K562 (cell line): ENCODE measurements around the gene CUX1. TPM values are rescaled to one million over a fixed set of nuclear protein-coding genes. Genes with fewer than 3 reads are reported as not detected.

Experiments used
- ASH1L ChIP-seq: fragments of 450-650 bp; IDR thresholded peaks from 2 replicates; pipeline ENCODE4 v1.6.1; 2018; ENCODE audit warnings: borderline replicate concordance, mild to moderate bottlenecking, low read depth; ENCODE audit not compliant: partially characterized antibody
- CXXC5 ChIP-seq: fragments of 250-450 bp; sonication (Bioruptor Pico); IDR thresholded peaks from 2 replicates; pipeline ENCODE4 v1.8.0; 2022; ENCODE audit warnings: inconsistent platforms, mild to moderate bottlenecking, moderate library complexity
- PYGO2 ChIP-seq: fragments of 450-650 bp; IDR thresholded peaks from 2 replicates; pipeline ENCODE4 v1.6.1; 2016; ENCODE audit warnings: mild to moderate bottlenecking, missing genetic modification characterization, moderate library complexity, missing compliant biosample characterization
- ZNF830 ChIP-seq: fragments of 250-450 bp; sonication (Bioruptor Pico); IDR thresholded peaks from 2 replicates; pipeline ENCODE4 v1.5.0; 2021; ENCODE audit warnings: mild to moderate bottlenecking
- polyA plus RNA-seq, 8 experiments: library from polyadenylated mRNA; depleted of rRNA in 4 of 8; stranded (reverse) in 5 of 8; unstranded in 3 of 8; fragments of >200 nt; fragmentation: Nextera tagmentation in 2 of 8; fragmentation: Illumina TruSeq in 1 of 8; extraction: Ambion mirVana in 2 of 8; extraction: Trizol in 1 of 8; gene quantifications; 2 replicates each; pipeline versions ENCODE4 v1.2.1 to v1.2.3, GENCODE V29; 2011 to 2014; ENCODE audit warnings: inconsistent platforms in 1 of 8, missing spikeins in 1 of 8
- total RNA-seq, 7 experiments: library from RNA; depleted of rRNA in 6 of 7; stranded (reverse); fragments of >200 nt in 6 of 7; fragmentation: Illumina TruSeq in 2 of 7; extraction: Trizol in 2 of 7; gene quantifications; 2 replicates each; pipeline versions ENCODE4 v1.2.1 to v1.2.3, GENCODE V29; 2011 to 2021; ENCODE audit warnings: low replicate concordance in 1 of 7
- TF ChIP-seq, protein P1 (sequence below): fragments of 450-650 bp; formaldehyde crosslinking; conservative IDR thresholded peaks from 2 replicates; pipeline ENCODE4 v1.4.0; 2022; ENCODE audit warnings: mild to moderate bottlenecking, missing genetic modification characterization
- TF ChIP-seq, protein P2 (sequence below): sonication (generic); formaldehyde crosslinking; IDR thresholded peaks from 2 replicates; pipeline ENCODE4 v1.8.1; 2023; ENCODE audit warnings: mild to moderate bottlenecking, missing genetic modification reagents
- TF ChIP-seq, protein P3 (sequence below): fragments of 250-450 bp; sonication (Bioruptor Pico); IDR thresholded peaks from 2 replicates; pipeline ENCODE4 v1.4.0; 2020; ENCODE audit warnings: borderline replicate concordance
- TF ChIP-seq, protein P4 (sequence below): fragments of 250-450 bp; sonication (Bioruptor Pico); IDR thresholded peaks from 2 replicates; pipeline ENCODE4 v1.9.0; 2021; ENCODE audit warnings: mild to moderate bottlenecking
- TF ChIP-seq, protein P5 (sequence below), 2 experiments: IDR thresholded peaks; 2 replicates each; pipeline ENCODE4 v1.6.1; 2011; ENCODE audit warnings: borderline replicate concordance in 1 of 2, control low read depth in 1 of 2, low read depth in 1 of 2, low read length in 1 of 2, mild to moderate bottlenecking in 1 of 2, mixed read lengths in 1 of 2, moderate library complexity in 1 of 2; ENCODE audit not compliant: insufficient read depth in 1 of 2, insufficient read length in 1 of 2, poor library complexity in 1 of 2, severe bottlenecking in 1 of 2; ENCODE audit errors: extremely low read depth in 1 of 2

Gene CUX1
- total and polyA plus RNA-seq, 9 of the 15 experiments (the other 6 are each of a cell fraction or from before 2014, with no cell fraction given), result 3.6 to 55.3 (median 25.2) TPM

DNA sequence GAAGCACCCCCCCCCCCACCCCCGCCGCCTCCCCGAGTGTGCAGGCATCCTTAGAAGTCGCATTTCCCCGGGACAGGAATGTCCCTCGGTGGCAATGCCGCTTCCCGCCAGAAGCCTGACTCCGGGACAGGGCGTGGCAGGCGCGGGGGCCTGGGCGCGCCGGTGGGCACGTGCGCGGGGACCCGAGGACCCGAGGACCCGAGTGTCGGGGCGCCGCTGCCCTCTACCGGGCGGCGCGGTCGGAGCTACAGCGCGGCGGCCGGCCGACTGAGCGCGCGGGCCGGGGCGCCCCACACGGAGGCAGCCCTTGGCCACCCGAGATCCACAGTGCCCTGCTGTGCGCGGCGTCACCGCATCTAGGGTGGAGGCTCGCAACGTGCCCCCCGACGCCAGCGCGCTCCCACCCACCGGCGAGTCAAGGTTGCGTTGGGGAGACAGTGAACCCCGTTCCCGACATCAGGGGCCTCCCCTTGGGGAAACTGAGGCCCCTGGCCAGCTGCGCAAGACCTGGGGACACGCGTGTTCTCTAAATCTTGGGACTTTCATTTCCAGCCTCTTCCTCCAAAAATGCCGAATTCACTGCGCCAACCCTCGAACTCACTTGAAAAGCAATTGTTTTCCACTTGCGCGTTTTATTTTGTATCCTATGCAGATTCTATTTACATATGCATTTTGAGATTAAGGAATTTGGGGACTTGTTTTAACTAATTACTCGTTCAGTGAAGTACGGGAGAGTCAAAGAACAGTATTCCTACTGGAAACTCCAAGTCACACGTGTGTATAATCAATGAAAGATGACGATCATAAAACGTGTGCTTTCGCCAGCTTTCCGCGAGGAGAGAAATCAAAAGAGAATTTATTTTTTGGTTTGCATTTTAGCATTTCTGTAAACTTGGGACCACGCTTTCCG is 3.1 kb upstream of the CUX1 start (continued):
- TF ChIP-seq ASH1L (no peak), PYGO2 (tag) (no peak), CXXC5 (CRISPR knock-in tag) (peak; percentile 97), ZNF830 (no peak)
- TF ChIP-seq, protein P1, sequence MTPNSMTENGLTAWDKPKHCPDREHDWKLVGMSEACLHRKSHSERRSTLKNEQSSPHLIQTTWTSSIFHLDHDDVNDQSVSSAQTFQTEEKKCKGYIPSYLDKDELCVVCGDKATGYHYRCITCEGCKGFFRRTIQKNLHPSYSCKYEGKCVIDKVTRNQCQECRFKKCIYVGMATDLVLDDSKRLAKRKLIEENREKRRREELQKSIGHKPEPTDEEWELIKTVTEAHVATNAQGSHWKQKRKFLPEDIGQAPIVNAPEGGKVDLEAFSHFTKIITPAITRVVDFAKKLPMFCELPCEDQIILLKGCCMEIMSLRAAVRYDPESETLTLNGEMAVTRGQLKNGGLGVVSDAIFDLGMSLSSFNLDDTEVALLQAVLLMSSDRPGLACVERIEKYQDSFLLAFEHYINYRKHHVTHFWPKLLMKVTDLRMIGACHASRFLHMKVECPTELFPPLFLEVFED (CRISPR knock-in tag), result 0 out of 2 replicates have a peak, but pooled peaks have one; percentile 10
- TF ChIP-seq, protein P2, sequence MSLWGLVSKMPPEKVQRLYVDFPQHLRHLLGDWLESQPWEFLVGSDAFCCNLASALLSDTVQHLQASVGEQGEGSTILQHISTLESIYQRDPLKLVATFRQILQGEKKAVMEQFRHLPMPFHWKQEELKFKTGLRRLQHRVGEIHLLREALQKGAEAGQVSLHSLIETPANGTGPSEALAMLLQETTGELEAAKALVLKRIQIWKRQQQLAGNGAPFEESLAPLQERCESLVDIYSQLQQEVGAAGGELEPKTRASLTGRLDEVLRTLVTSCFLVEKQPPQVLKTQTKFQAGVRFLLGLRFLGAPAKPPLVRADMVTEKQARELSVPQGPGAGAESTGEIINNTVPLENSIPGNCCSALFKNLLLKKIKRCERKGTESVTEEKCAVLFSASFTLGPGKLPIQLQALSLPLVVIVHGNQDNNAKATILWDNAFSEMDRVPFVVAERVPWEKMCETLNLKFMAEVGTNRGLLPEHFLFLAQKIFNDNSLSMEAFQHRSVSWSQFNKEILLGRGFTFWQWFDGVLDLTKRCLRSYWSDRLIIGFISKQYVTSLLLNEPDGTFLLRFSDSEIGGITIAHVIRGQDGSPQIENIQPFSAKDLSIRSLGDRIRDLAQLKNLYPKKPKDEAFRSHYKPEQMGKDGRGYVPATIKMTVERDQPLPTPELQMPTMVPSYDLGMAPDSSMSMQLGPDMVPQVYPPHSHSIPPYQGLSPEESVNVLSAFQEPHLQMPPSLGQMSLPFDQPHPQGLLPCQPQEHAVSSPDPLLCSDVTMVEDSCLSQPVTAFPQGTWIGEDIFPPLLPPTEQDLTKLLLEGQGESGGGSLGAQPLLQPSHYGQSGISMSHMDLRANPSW, result peak; percentile 68; the same call in 1 of the 2 replicates
- TF ChIP-seq, protein P3, sequence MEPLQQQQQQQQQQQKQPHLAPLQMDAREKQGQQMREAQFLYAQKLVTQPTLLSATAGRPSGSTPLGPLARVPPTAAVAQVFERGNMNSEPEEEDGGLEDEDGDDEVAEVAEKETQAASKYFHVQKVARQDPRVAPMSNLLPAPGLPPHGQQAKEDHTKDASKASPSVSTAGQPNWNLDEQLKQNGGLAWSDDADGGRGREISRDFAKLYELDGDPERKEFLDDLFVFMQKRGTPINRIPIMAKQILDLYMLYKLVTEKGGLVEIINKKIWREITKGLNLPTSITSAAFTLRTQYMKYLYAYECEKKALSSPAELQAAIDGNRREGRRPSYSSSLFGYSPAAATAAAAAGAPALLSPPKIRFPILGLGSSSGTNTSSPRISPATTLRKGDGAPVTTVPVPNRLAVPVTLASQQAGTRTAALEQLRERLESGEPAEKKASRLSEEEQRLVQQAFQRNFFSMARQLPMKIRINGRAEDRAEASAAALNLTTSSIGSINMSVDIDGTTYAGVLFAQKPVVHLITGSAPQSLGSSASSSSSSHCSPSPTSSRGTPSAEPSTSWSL (CRISPR knock-in tag), result no peak
- TF ChIP-seq, protein P4, sequence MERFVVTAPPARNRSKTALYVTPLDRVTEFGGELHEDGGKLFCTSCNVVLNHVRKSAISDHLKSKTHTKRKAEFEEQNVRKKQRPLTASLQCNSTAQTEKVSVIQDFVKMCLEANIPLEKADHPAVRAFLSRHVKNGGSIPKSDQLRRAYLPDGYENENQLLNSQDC (CRISPR knock-in tag), result no peak
- TF ChIP-seq, protein P5, sequence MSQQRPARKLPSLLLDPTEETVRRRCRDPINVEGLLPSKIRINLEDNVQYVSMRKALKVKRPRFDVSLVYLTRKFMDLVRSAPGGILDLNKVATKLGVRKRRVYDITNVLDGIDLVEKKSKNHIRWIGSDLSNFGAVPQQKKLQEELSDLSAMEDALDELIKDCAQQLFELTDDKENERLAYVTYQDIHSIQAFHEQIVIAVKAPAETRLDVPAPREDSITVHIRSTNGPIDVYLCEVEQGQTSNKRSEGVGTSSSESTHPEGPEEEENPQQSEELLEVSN (IDR thresholded peaks at IDR 0.05; ENCODE audit: borderline replicate concordance in 1 of 2, extremely low read depth in 1 of 2, insufficient read depth in 1 of 2, insufficient read length in 1 of 2, low read depth in 1 of 2, low read length in 1 of 2, poor library complexity in 1 of 2, severe bottlenecking in 1 of 2), result peak; percentile 98 to 99
